ENCODE data around the gene IFNLR1.

GRCh38 chr1:24161270-24161669, 25.8 kb downstream of the IFNLR1 start:
- TF ChIP-seq CTCF (optimal IDR thresholded peaks at IDR 0.05 in 1 of 3, IDR thresholded peaks at IDR 0.05 in 1 of 3, conservative IDR thresholded peaks at IDR 0.05 in 1 of 3; ENCODE audit: extremely low read depth in 1 of 3, insufficient read depth in 2 of 3, low read length in 3 of 3) (no peak), EZH2 (IDR thresholded peaks at IDR 0.05; ENCODE audit: low read length) (no peak)
